NCI-H748 treated with DMSO at 0.1 percent for 48 hours (cell line): Measurements from ENCODE around the gene UBAC2.

Experiments
- DNase-seq: peaks from one replicate; lab custom pipeline; 2025; lab: John Stamatoyannopoulos, UW

UBAC2 gene

DNA sequence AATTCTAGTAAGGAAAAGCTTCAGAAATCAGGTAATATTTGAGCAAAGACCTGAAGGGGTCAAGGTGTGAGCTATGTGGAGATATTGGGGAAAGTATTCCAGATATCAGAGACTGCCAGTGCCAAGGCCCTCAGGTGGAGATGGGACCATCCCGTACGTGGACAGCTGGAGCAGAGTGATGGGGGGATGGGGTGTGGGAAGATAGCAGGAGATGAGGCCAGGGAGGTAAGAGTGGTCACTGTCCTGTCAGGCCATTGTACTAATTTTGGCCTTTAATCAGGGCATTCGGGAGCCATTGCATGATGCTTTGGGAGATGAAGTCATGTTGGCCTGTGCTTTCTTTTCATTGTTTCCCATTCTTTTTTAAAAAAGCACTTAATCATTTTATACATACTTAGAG lies 70.6 kb downstream of the UBAC2 start:
- DNase-seq, result no peak

DNA sequence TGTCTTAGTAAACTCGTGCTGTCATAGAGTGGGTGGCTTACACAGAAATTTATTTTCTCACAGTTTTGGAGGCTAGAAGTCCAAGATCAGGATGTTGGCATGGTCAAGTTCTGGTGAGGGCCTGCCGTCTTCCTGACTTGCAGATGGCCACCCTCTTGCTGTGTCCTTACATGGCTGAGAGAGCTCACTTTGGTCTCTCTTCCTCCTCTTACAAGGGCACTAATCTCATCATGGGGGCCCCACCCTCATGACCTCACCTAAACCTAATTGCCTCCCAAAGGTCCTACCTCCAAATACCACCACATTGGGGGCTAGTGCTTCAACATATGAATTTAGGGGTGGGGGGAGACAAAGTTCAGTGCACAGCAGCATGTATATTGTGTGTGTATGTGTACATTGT lies 71.8 kb downstream of the UBAC2 start:
- no peak for DNase-seq

DNA sequence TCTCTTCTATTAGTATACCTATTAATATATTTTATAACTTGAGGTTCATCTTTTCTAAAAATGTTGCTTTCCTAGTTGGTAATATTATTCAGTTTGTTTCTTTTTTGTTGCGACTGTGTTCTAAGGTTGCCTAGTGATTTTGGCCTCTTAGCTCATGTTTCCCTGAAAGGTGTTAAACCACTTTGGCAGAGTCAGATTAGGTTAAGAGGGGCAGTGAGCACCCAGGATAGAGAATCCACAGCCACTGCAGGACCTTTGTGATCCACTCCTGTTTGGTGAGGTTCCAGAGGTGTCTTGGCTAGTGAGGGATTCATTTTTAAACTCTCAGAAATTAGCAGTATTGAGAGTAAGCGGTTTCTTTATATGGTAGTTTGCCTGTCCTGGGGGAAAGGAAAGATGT lies 72.5 kb downstream of the UBAC2 start:
- DNase-seq, result no peak

DNA sequence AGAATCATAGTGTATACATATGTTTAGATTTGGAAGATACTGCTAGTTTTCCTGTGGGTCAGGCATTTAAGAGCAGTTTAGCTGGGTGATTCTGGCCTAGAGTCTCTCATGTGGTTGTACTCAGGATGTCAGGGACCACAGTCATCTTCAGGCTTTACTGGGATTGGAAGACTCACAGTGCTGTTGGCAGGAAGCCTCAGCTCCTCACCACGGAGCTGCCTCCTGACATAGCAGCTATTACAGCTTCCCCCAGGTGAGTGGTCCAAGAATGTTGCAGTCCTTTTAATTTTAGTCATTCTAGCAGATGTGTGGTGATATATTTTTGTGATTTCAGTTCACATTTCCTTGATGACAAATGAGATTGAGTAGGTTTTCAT lies 74.4 kb downstream of the UBAC2 start:
- no peak for DNase-seq

DNA sequence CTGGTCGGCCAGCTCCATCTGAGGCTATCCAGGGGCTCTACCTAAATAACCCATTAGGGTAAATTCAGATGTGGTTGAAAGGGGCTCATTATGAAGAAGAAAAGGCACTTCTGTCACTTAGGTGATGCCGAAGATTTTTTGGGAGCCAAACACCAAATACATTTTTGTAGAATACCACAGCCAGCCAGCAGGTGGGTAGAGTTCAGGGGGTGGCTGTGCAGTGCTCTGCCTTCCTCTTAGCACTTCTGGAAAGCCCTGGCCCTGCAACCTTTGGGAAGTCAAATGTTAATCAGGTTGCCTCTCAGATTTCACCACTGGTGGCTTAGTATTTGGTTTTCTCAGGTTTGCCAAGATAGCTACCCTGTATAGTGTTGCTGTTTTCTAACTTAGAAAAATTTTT lies 76.1 kb downstream of the UBAC2 start:
- no peak for DNase-seq

DNA sequence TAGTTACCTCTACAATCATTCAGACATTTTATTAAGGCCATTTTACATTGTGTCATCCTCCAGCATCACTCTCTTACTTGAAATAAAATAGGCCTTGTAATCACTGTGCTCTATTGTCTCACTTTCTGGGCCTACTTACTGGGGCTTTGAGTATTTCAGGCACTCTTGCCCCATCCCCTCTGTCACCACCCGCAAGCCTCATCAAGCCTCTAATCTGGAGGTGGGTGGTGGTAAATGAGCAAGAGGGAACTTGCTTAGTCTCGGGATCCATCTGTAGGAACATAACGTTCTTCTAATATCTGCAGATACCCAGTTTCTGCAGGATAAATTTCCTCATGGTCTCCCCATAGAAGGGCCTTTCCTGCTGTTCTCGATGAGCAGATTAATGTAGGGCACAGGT lies 77.0 kb downstream of the UBAC2 start:
- no peak for DNase-seq

DNA sequence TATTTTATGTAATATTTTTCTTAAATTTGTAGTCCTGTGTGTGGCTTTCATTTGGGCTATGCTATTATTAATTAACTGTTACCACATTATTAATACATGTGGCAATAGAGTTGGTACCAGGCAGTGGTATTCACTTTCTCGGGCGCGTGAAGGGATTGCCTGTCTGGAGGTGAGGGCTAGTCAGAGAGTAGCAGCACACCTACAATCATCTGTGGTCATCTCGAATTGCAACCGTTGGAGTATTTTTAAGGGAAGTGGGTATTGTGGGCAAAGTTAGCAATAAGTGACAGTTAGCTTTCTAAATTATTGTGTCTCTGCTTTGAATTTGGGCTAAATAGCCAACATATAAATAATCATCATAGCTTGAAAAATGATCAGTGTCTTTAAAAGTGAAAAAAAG lies 77.5 kb downstream of the UBAC2 start:
- DNase-seq, result no peak

DNA sequence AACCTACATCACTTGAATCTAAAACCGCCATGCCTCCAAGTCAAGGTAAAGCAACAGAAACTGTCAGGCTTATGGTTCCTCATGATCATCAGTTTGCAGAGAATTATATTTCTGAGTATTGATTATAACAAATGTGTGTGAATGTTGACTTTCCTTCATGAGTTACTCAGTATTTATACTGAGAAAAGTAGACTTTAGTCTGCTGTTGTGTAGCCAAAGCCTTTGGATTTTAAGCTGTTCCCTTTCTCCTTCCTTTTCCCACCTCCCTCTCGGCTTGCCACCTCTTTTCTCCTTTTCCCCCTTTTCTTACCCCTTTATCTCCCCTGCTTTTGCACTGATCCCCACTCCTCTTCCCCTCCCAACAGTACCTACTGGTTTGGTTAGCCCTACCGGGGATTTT lies 78.2 kb downstream of the UBAC2 start:
- no peak for DNase-seq

DNA sequence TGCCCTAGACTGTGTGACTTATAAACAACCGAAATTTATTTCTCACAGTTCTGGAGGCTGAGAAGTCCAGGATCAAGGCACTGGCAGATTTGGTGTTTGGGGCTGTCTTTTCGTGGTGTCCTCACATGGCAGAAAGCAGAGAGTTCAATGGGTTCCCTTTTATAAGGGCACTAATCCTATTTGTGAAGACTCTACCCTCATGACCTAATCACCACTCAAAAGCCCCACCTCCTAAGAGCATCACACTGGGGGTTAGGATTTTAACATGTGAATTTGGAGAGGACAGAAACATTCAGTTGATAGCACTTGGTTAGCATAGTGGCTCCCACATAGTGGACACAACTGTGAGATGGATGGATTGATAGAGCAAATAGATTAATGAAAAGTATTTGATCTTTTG lies 79.0 kb downstream of the UBAC2 start:
- DNase-seq, result no peak

DNA sequence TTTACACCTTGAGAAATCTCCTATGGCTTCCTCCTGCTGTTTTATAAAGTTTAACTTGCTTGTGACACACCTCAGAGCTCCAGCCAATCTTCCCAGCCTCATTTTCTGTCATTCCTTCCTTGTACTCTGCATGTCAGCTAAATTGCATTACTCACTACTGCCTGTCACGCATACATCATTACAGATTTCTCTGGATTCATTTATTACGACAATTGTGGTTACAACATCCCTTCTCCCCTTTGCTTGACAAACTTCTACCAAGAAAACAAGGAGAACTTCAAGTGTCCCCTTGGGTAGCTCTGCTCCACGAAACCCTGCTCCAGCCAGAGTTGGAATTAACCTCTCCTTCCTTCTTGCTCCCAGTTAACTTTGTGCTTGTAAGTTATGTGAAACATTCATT lies 79.5 kb downstream of the UBAC2 start:
- no peak for DNase-seq

DNA sequence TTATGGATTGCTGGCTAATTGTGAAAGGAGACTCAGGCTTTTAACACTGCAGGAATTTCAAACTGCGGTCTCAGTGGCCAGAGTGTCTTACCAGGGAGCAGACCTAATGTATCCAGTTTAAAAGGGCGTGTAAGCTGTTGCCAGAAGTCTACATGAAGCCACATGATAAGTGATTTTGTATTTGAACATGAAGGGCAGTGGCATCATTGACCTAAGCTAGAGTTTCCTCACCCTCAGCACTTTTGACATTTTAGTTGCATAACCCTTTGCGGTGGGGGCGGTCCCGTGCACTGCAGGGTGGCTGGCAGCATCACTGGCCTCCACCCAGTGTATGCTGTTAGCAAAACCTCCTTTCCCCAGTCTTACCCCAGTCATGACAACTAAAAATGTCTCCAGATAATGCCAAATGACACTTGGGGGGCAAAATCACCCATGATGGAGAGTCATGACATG lies 81.2 kb downstream of the UBAC2 start:
- no peak for DNase-seq

DNA sequence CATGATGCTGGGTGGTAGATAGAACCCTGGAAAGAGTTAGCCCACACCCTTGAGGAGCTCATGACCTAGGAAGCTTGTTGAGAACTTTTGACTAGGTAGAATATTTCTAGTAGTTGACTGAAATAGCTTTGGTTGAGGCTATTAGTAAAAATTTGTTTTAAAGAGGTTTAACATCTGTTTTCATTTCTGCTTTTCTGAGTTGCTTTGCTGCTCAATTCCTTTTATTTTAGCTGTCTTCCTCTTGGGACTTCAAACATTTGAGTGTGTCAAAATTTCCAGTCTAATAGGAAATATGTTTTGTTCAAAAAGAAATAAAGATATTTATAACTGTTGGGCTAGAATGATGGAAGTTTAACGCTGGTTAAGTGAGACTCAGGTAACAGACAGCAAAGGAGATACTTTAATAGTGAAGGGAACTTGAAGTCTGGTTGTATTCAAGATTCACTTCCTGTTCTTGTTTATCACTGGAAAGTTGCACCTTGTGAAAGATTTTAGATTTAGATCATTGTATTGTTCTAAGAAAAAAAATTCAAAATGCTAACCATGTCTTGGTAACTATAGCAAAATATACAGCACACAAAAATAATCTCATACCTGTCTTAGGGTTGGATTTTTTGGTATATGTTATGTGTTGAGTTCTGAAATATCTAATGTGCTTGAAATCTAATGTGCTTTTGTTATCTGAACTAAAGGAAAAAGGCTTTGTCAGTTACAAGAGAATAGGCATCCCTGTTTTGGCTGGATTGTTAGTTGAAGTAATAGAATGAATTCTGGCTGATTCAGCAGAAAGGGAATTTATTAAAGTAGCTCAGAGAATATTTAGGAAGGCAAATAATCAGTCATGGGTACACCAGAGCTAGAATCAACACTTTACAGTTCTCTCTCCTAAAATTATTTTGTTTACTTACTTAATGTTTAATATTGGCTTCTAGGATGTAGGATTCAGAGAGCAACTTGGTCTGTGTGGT lies 81.9 kb downstream of the UBAC2 start:
- DNase-seq, result no peak

DNA sequence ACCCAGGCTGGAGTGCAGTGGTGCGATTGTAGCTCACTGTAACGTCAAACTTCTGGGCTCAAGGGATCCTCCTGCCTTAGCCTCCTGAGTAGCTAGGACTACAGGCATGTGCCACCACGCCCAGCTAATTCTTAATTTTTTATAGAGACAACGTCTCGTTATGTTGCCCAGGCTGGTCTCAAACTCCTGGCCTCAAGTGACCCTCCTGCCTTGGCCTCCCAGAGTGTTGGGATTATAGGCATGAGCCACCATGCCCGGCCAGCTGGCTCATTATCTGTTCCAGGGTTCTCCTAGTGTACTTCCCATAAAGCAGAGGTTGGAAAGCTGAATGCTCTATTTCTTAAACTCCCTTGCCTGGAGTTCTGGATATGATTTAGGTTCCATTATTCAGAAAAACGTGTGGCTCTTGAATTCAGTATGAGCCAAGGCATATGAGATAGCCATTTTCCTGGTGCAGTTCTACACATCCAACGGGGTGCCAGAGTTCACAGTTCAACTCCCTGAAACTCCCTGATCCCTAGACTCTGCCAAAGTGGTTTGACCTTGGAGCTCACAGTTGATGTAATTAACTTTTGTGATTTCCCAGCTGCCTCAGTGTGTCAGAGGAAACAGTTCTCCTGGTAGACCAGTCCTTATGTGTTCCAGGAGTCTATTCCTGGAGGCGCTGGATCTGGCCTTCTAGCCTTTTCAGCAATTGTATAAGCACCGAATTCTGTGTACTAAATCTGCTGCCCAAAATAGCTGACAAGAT lies 85.0 kb downstream of the UBAC2 start:
- DNase-seq, result no peak

DNA sequence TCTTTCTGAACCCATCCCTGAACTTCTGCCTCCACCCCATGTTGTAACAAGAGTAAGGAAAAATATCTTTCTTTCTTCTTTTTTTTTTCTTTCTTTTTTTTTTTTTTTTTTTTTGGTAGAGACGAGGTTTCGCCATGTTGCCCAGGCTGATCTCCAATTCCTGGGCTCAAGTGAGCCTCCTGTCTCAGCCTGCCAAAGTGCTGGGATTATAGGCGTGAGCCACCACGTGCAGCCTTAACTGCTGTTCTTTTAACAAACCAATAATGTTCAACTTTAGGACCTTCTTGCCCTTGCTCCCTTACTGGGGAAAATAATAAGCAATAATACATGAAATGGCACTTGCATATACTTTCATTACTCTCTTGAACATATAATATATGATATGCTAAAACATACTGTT lies 86.9 kb downstream of the UBAC2 start:
- no peak for DNase-seq

DNA sequence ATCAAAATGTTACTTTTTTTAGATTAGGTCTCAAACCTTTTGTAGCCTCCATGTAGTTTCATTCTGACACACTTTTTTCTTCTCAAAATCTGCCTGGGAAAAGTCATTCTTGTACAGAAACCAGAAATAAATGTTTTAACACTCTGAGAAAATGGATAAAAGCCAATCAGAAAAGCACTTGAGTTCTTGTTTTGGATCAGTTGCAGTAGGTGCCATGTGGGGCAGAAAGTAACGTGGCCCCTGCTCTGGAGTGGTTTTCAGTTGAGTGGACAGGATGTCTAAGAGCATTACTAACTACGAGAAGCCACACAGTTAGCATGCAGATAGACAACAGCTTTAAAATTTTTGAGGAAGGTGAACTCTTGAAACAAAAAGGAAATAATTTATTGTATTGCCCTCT lies 87.4 kb downstream of the UBAC2 start:
- DNase-seq, result no peak

DNA sequence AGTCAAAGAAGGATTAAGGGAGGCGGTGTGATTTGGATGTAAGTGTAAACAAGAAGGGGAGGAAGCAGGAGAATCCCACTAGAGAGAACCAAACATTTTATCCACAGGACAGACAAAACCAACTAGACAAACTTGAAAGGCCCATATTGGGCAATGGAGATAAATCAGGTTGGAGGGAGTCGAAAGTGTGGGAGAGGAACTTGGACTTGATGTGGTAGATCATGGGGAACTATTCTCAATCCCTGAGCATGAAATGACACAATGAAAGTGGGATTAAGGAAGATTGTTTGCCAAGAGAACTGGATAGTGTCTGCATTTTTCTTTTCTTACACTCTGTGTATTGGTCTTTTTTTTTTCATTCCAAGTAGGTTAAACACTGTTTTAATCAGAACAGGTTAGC lies 88.6 kb downstream of the UBAC2 start:
- no peak for DNase-seq

DNA sequence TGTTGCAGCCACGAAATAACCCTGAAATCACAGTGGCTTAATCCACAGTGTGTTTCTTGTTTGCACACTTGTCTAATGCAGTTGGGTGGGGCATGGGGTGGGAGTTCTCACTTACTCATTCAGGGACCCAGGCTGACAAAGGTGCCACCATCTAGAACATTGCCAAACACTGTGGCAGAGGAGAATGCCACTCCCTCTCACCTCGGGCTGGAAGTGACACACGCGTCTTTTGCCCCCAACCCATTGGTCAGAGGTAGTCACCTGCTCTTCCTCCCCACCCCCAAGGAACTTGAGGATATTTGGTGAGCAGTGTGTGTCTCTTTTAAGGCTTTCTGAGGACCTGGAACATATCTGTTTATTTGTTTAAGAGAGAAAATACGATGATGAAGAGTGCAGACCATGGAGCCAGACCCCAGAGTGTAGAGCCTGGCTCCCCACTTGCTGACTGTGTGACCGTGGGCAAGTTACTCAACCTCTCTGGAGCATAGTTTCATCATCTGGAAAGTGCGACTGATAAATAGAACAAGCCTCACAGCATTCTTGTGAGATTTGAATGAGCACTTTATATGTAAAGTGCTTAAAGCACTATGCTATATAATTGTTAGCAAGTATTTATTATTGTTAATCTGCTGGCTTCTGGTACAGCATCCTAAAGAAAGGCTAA lies 89.2 kb downstream of the UBAC2 start:
- DNase-seq, result no peak

DNA sequence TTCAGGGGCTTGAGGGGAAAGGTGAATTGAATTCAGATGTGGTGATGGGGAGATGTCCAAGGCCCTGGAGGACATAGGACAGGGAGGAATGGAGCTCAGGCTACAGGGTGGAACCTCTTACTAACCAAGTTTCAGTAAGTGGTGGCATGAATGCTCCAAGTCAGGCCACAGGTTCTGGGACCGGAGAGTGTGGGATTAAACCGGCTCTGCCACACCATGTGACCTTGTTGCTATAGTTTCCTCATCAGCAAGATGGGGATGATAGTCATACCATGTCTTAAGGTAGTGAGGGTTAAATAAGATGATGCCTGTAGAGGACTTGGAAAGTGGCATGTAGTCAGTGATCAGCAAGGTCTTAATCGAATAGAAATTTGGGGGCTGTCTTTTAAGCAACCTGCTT lies 90.2 kb downstream of the UBAC2 start:
- DNase-seq, result no peak

DNA sequence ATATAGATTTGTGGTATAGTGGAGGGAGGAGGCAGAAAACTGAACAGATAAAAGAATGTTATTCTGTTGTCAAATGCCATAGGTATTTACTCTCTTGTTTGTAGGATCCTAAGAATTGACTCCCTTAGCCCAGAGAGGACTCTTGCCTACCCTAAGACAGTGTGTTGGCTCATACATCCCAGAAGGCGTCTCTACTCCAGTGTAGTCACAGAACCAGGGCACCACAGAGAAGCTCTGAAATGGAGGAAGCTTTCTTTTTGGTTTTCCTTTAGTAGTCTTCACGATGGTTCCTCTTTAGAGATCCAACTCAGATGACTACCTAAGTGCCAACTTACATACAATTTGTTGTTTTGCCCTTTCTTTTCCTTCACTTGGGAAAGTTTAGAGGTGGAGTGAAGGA lies 92.5 kb downstream of the UBAC2 start:
- no peak for DNase-seq

DNA sequence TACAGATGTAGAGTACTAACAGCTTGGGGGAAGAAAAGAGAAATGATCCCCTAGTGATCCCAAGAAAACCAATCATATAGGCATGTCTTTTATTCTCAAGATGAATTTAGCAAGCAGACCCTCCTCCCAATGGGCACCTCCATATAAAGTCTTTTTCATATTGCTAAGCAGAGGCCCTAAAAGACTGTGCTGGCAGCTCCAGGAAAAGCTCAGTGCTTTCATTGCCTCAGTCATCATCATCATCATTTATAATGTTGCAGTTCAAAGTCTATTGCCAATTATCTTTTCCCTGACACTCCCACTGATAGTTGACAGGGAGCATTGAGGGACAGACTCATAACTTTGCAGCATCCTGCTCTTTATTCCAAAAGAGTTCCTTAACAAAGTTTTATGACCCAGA lies 93.5 kb downstream of the UBAC2 start:
- no peak for DNase-seq

DNA sequence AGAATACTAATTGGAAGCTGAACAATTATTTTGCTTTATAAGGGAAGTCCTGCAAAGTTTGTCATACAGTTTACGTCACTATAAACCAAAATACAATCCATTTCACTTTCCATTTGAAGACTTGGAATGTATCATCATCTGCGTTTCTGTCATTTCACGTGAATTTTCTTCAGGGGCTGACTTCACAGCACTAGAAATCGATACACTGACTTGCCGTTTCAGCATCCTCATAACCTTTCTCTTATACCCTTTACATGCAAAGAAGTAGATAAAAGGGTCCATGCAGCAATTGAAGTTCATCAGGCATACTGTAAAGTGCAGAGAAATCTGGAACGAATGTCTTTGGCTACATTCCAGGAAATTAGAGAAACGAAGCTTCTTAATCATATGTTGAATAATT lies 94.3 kb downstream of the UBAC2 start:
- DNase-seq, result no peak

DNA sequence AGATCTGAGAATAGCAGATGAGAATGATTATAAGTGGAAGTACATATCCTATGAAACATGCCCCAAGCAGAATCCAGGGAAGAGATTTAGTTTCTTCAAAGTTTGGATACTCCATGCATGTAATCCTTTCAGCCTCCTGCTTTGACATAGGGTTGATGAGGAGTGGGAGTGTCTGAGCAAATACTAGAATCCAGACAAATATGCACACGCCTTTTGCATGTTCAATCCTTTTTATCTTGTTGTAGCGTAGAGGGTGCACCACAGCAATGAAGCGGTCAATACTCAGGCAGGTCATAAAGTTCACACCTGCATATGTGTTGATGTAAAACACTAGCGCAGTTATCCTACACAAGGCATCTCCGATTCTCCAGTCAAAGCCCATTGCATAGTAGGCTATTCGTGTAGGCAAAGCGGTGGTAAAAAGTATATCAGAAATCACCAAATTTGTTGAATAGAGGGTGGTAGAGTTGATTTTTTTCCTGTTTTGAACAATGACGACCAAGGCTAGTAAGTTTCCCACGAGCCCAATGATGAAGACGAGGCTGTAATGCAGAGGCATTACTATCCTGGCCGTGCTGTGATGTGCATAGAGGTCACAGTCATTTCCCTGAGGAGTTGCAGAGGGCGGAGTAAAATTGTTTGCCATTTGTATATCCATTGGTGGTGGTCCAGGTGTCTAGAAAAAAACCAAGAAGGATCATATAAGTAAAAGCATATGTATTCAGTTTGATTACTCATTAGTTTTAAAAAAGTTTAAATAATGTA lies 95.0 kb downstream of the UBAC2 start:
- no peak for DNase-seq
